Endodermal cell (in vitro differentiated cells): ENCODE measurements around the gene LRRC43. TPM values are rescaled to one million over a fixed set of nuclear protein-coding genes. Genes with fewer than 3 reads are reported as not detected.

Source experiments
- DNase-seq: peaks from one replicate; pipeline ENCODE4 v3.0.0-alpha.2; 2017
- H3K27ac ChIP-seq: 2 replicates; pipeline ENCODE4 v1.5.1; 2013; ENCODE audit warnings: mild to moderate bottlenecking, low read depth, low read length, moderate library complexity
- H3K27me3 ChIP-seq: 2 replicates; pipeline ENCODE4 v1.6.1; 2013; ENCODE audit warnings: mild to moderate bottlenecking, low read length, moderate library complexity; ENCODE audit not compliant: insufficient read depth, control insufficient read depth, poor library complexity, severe bottlenecking
- H3K36me3 ChIP-seq: 2 replicates; pipeline ENCODE4 v1.7.0; 2013; ENCODE audit warnings: mild to moderate bottlenecking, low read length, moderate library complexity; ENCODE audit not compliant: control insufficient read depth, insufficient read depth
- H3K4me1 ChIP-seq: one replicate; pipeline ENCODE4 v1.7.0; 2013; ENCODE audit warnings: low read length; ENCODE audit not compliant: control insufficient read depth, insufficient read depth
- H3K4me3 ChIP-seq: 2 replicates; pipeline ENCODE4 v1.5.1; 2013; ENCODE audit warnings: mild to moderate bottlenecking, low read length, moderate library complexity
- H3K9ac ChIP-seq: 2 replicates; pipeline ENCODE4 v1.6.1; 2013; ENCODE audit warnings: mild to moderate bottlenecking, low read length, moderate library complexity; ENCODE audit not compliant: poor library complexity, severe bottlenecking; ENCODE audit errors: extremely low read depth
- H3K9me3 ChIP-seq: 2 replicates; pipeline ENCODE4 v1.6.1; 2013; ENCODE audit warnings: mild to moderate bottlenecking, low read length, moderate library complexity; ENCODE audit not compliant: control insufficient read depth
- H3K27ac Mint-ChIP-seq: 2 replicates; pipeline ENCODE4 v1.8.0; 2020; ENCODE audit warnings: mixed read lengths
- H3K27me3 Mint-ChIP-seq: 2 replicates; pipeline ENCODE4 v1.8.0; 2021; ENCODE audit warnings: mild to moderate bottlenecking, mixed read lengths; ENCODE audit not compliant: insufficient read depth
- H3K36me3 Mint-ChIP-seq: 2 replicates; pipeline ENCODE4 v1.8.0; 2020; ENCODE audit warnings: low read depth, mixed read lengths
- H3K4me1 Mint-ChIP-seq: 2 replicates; pipeline ENCODE4 v1.8.0; 2020; ENCODE audit warnings: mixed read lengths
- H3K4me3 Mint-ChIP-seq: 2 replicates; pipeline ENCODE4 v1.8.0; 2020; ENCODE audit warnings: mild to moderate bottlenecking, moderate library complexity, mixed read lengths
- H3K9me3 Mint-ChIP-seq: 2 replicates; pipeline ENCODE4 v1.8.0; 2020; ENCODE audit warnings: mild to moderate bottlenecking, mixed read lengths
- WGBS, 2 experiments: methylation state at CpG; one replicate each; pipeline versions ENCODE4 v1.1.5 to v1.1.7; 2013; ENCODE audit warnings: missing lambda C conversion rate in 2 of 2, mixed read lengths in 1 of 2; ENCODE audit not compliant: insufficient coverage in 1 of 2, insufficient read length in 1 of 2; 5-methylcytosine and 5-hydroxymethylcytosine counted together
- total RNA-seq, 2 donors: library from RNA; stranded (reverse); fragmentation: NEBNext Ultra II Directional in 1 of 2; extraction: Animal tissue kit (Norgen Biotek cat#: 25700) in 1 of 2; gene quantifications; 2 replicates in 1 of 2; 3 replicates in 1 of 2; pipeline ENCODE4 v1.2.1, GENCODE V29; 2021
- TF ChIP-seq, protein P1 (sequence below): fragments of 200-600 bp; sonication (generic); conservative IDR thresholded peaks from 2 replicates; pipeline ENCODE4 v1.5.0; 2021; ENCODE audit warnings: antibody characterized with exemption, mild to moderate bottlenecking

Gene LRRC43
- total RNA-seq, 2 donors from 2014 or later, result 1.5 to 2.4 TPM

DNA sequence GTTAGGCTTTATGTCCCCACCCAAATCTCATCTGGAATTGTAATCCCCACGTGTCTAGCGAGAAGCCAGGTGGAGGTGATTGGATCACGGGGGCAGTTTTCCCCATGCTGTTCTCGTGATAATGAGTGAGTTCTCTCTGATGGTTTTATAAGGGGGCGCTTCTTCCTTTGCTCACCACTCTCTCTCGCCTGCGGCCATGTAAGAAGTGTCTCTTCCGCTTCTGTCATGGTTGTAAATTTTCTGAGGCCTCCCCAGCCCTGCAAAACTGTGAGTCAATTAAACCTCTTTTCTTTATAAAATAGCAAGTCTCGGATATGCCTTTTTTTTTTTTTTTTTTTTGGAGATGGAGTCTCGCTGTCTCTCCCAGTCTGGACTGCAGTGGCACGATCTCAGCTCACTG lies 22.2 kb upstream of the LRRC43 start:
- H3K27ac ChIP-seq, result no peak overlapping the region
- H3K27me3 ChIP-seq, result no peaks in the 10 kb centered on the region
- Mint-ChIP-seq H3K27ac (no peak overlapping the region), H3K4me1 (peaks cover 5% of the 10 kb centered on the region), H3K27me3 (peaks cover 2% of the 10 kb centered on the region), H3K9me3 (peaks cover 19% of the 10 kb centered on the region), H3K4me3 (no peak overlapping the region), H3K36me3 (no peaks in the 10 kb centered on the region)
- WGBS, 2 experiments, result 86 to 91% methylated on average over 8 to 9 of the region's 11 CpGs
- no peaks in the 10 kb centered on the region for H3K9me3 ChIP-seq
- H3K4me1 ChIP-seq, result no peaks in the 10 kb centered on the region
- no peaks in the 10 kb centered on the region for H3K36me3 ChIP-seq
- H3K9ac ChIP-seq, result no peak overlapping the region
- TF ChIP-seq, protein P1, sequence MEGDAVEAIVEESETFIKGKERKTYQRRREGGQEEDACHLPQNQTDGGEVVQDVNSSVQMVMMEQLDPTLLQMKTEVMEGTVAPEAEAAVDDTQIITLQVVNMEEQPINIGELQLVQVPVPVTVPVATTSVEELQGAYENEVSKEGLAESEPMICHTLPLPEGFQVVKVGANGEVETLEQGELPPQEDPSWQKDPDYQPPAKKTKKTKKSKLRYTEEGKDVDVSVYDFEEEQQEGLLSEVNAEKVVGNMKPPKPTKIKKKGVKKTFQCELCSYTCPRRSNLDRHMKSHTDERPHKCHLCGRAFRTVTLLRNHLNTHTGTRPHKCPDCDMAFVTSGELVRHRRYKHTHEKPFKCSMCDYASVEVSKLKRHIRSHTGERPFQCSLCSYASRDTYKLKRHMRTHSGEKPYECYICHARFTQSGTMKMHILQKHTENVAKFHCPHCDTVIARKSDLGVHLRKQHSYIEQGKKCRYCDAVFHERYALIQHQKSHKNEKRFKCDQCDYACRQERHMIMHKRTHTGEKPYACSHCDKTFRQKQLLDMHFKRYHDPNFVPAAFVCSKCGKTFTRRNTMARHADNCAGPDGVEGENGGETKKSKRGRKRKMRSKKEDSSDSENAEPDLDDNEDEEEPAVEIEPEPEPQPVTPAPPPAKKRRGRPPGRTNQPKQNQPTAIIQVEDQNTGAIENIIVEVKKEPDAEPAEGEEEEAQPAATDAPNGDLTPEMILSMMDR, result no peak
- H3K4me3 ChIP-seq, result no peak overlapping the region
- no peak for DNase-seq

DNA sequence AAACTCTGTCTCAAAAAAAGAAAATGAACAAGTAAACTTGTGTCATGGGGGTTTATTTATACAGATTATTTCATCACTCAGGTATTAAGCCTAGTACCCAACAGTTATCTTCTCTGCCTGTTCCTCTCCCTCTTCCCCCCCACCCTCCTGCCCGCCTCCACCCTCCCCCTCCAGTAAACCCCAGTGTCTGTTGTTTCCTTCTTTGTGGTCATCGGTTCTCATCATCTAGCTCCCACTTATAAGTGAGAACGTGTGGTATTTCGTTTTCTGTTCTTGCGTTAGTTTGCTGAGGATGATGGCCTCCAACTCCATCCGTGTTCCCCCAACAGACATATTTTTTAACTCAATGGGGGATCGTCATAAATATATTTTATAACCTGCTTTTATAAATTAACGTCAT lies 21.2 kb upstream of the LRRC43 start:
- Histone ChIP-seq H3K36me3 (no peaks in the 10 kb centered on the region), H3K9ac (no peak overlapping the region), H3K27me3 (no peaks in the 10 kb centered on the region), H3K27ac (no peak overlapping the region), H3K4me1 (no peaks in the 10 kb centered on the region), H3K4me3 (no peak overlapping the region), H3K9me3 (no peaks in the 10 kb centered on the region)
- 92 to 100% methylated on average over 6 to 7 of the region's 8 CpGs for WGBS, 2 experiments
- no peak overlapping the region for H3K27ac Mint-ChIP-seq
- TF ChIP-seq, protein P1, result no peak
- peaks cover 2% of the 10 kb centered on the region for H3K27me3 Mint-ChIP-seq
- no peak for DNase-seq
- H3K4me3 Mint-ChIP-seq, result no peak overlapping the region
- H3K9me3 Mint-ChIP-seq, result peaks cover 19% of the 10 kb centered on the region
- H3K4me1 Mint-ChIP-seq, result no peaks in the 10 kb centered on the region
- H3K36me3 Mint-ChIP-seq, result no peaks in the 10 kb centered on the region

DNA sequence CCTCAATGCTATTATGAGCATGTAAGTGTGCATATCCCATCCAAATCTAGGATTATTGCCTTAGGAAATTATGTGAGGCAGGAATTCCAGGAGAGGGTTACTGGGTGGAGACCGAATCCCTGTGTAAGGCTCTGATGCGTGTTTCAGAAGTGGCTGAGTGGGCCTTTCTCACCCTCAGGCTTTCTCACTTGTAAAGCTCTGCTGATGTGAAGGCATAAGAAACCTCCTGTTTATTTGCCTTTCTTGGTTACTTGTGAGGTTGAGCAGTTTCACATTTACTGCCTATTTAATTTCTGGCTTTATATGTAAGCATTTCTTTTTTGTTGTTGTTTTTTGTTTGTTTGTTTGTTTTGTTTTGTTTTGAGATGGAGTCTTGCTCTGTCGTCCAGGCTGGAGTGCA lies 19.9 kb upstream of the LRRC43 start:
- WGBS, 2 experiments, result 91 to 92% methylated on average over 2 to 3 of the region's 3 CpGs
- H3K27me3 Mint-ChIP-seq, result no peaks in the 10 kb centered on the region
- H3K27ac Mint-ChIP-seq, result no peak overlapping the region

More for the DNA sequence above, 19.9 kb upstream of the LRRC43 start:
- Histone ChIP-seq H3K27me3 (no peaks in the 10 kb centered on the region), H3K27ac (no peak overlapping the region), H3K9ac (no peak overlapping the region), H3K36me3 (no peaks in the 10 kb centered on the region), H3K9me3 (no peaks in the 10 kb centered on the region), H3K4me3 (no peak overlapping the region), H3K4me1 (no peaks in the 10 kb centered on the region)
- TF ChIP-seq, protein P1, result no peak
- Mint-ChIP-seq H3K4me3 (no peak overlapping the region), H3K4me1 (no peaks in the 10 kb centered on the region), H3K9me3 (peaks cover 19% of the 10 kb centered on the region), H3K36me3 (no peaks in the 10 kb centered on the region)
- no peak for DNase-seq
